Prostate gland (tissue), 2 donors: ENCODE data around the gene PTPRE.

ENCODE experiments used
- CTCF ChIP-seq, 4 experiments: fragments of 200-600 bp in 2 of 4; fragments of 450-650 bp in 2 of 4; sonication (generic) in 2 of 4; IDR thresholded peaks; 1 replicate in 3 of 4; 2 replicates in 1 of 4; pipeline ENCODE4 v1.5.1; 2016 to 2019; ENCODE audit warnings: antibody characterized with exemption in 4 of 4, mild to moderate bottlenecking in 2 of 4, moderate library complexity in 2 of 4
- POLR2A ChIP-seq: fragments of 450-650 bp; IDR thresholded peaks from one replicate; pipeline ENCODE4 v1.6.1; 2016; ENCODE audit warnings: antibody characterized with exemption, mild to moderate bottlenecking

GRCh38 chr10:127991543-127992255 is 84.8 kb downstream of the PTPRE start:
- TF ChIP-seq CTCF (IDR thresholded peaks at IDR 0.05) (no peak), POLR2A (no peak)
